B cell (primary cell): ENCODE data around the gene GNA12.

Source experiments
- EZH2 ChIP-seq: IDR thresholded peaks from 2 replicates; pipeline ENCODE4 v1.6.1; 2012; ENCODE audit warnings: borderline replicate concordance, low read depth, mild to moderate bottlenecking, moderate library complexity, low read length; ENCODE audit not compliant: insufficient read depth, poor library complexity, severe bottlenecking
- TF ChIP-seq, protein P1 (sequence below): fragments of 200-600 bp; IDR thresholded peaks from one replicate; pipeline ENCODE4 v1.8.0; 2022; ENCODE audit warnings: antibody characterized with exemption, mild to moderate bottlenecking

DNA sequence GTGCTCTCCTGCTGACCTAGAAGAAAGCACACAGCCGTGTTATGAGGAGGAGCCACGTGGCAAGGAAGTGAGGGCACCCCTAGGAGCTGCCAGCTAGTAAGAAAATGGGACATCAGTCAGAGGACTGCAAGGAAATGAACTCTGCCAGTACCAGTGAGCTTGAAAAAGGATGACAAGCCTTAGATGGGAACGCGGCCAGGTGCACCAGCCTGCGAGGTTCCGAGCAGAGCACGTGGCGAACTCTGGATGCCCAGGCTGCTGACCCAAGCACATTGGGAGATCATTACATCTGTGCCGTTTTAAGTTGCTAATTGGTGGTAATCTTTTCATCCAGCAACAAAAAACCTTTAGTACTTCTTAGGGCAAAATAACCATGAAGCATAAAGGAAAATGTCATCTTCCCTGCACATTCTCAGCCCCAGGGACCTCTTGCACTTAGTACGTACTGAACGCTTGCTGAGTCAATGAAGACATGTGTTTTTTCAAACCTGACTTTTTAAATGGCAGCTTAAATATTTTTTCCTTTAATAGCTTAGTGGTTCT lies 86.7 kb downstream of the GNA12 start:
- TF ChIP-seq, protein P1, sequence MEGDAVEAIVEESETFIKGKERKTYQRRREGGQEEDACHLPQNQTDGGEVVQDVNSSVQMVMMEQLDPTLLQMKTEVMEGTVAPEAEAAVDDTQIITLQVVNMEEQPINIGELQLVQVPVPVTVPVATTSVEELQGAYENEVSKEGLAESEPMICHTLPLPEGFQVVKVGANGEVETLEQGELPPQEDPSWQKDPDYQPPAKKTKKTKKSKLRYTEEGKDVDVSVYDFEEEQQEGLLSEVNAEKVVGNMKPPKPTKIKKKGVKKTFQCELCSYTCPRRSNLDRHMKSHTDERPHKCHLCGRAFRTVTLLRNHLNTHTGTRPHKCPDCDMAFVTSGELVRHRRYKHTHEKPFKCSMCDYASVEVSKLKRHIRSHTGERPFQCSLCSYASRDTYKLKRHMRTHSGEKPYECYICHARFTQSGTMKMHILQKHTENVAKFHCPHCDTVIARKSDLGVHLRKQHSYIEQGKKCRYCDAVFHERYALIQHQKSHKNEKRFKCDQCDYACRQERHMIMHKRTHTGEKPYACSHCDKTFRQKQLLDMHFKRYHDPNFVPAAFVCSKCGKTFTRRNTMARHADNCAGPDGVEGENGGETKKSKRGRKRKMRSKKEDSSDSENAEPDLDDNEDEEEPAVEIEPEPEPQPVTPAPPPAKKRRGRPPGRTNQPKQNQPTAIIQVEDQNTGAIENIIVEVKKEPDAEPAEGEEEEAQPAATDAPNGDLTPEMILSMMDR = no peak
- TF ChIP-seq EZH2 = no peak
